Ishikawa (cell line): Measurements from ENCODE around the gene DNAH9.

Source experiments
- CEBPB ChIP-seq: IDR thresholded peaks from 2 replicates; pipeline ENCODE4 v1.6.1; 2012
- CREB1 ChIP-seq: IDR thresholded peaks from 2 replicates; pipeline ENCODE4 v1.6.1; 2012; ENCODE audit warnings: low read depth
- EGR1 ChIP-seq: IDR thresholded peaks from 2 replicates; pipeline ENCODE4 v1.6.1; 2012
- EP300 ChIP-seq: IDR thresholded peaks from 2 replicates; pipeline ENCODE4 v1.6.1; 2012; ENCODE audit warnings: borderline replicate concordance
- FOXM1 ChIP-seq: IDR thresholded peaks from 2 replicates; pipeline ENCODE4 v1.6.1; 2012; ENCODE audit warnings: low read depth, borderline replicate concordance
- MAX ChIP-seq: IDR thresholded peaks from 2 replicates; pipeline ENCODE4 v1.6.1; 2012
- NFIC ChIP-seq: IDR thresholded peaks from 2 replicates; pipeline ENCODE4 v1.6.1; 2012
- RAD21 ChIP-seq: IDR thresholded peaks from 2 replicates; pipeline ENCODE4 v1.6.1; 2012; ENCODE audit warnings: low read depth
- REST ChIP-seq: IDR thresholded peaks from 2 replicates; pipeline ENCODE4 v1.6.1; 2012; ENCODE audit warnings: low read depth, mild to moderate bottlenecking
- TAF1 ChIP-seq: IDR thresholded peaks from 2 replicates; pipeline ENCODE4 v1.6.1; 2012; ENCODE audit warnings: low read depth, mild to moderate bottlenecking
- TCF12 ChIP-seq: IDR thresholded peaks from 2 replicates; pipeline ENCODE4 v1.6.1; 2012; ENCODE audit warnings: low read depth
- TEAD4 ChIP-seq: IDR thresholded peaks from 2 replicates; pipeline ENCODE4 v1.6.1; 2012
- USF1 ChIP-seq: IDR thresholded peaks from 2 replicates; pipeline ENCODE4 v1.6.1; 2012
- YY1 ChIP-seq: IDR thresholded peaks from 2 replicates; pipeline ENCODE4 v1.6.1; 2012; ENCODE audit warnings: low read depth
- ZBTB7A ChIP-seq: IDR thresholded peaks from 2 replicates; pipeline ENCODE4 v1.6.1; 2012; ENCODE audit warnings: low read depth

Gene DNAH9

GRCh38 chr17:11836508-11836907 is 238.2 kb downstream of the DNAH9 start:
- no peak for TF ChIP-seq YY1
- TF ChIP-seq EP300 = no peak
- TF ChIP-seq NFIC = no peak
- no peak for TF ChIP-seq TAF1
- no peak for TF ChIP-seq RAD21
- TF ChIP-seq CREB1 = no peak
- no peak for TF ChIP-seq FOXM1
- no peak for TF ChIP-seq USF1
- TF ChIP-seq EGR1 = no peak
- no peak for TF ChIP-seq MAX
- no peak for TF ChIP-seq TCF12
- TF ChIP-seq TEAD4 = no peak
- TF ChIP-seq CEBPB = no peak
- TF ChIP-seq REST = no peak

GRCh38 chr17:11840052-11840451 is 241.8 kb downstream of the DNAH9 start:
- TF ChIP-seq TCF12 = no peak
- no peak for TF ChIP-seq ZBTB7A
- no peak for TF ChIP-seq EGR1

GRCh38 chr17:11840831-11841230 is 242.6 kb downstream of the DNAH9 start:
- TF ChIP-seq ZBTB7A (no peak), TEAD4 (no peak)

GRCh38 chr17:11848330-11848729 is 250.1 kb downstream of the DNAH9 start:
- TF ChIP-seq FOXM1 = no peak
- TF ChIP-seq TAF1 = no peak
- TF ChIP-seq MAX = no peak
- no peak for TF ChIP-seq TEAD4
- no peak for TF ChIP-seq ZBTB7A
- TF ChIP-seq EP300 = no peak
- TF ChIP-seq RAD21 = no peak
- no peak for TF ChIP-seq CREB1

GRCh38 chr17:11852231-11852630 is 254.0 kb downstream of the DNAH9 start:
- TF ChIP-seq FOXM1 (no peak), NFIC (no peak), USF1 (no peak), TAF1 (no peak), TEAD4 (no peak), REST (no peak), RAD21 (no peak), EGR1 (no peak), CREB1 (no peak), EP300 (no peak), TCF12 (no peak), MAX (no peak), CEBPB (no peak)

GRCh38 chr17:11852912-11853311 is 254.6 kb downstream of the DNAH9 start:
- no peak for TF ChIP-seq CEBPB
- no peak for TF ChIP-seq YY1
- no peak for TF ChIP-seq TAF1
- no peak for TF ChIP-seq EP300
- TF ChIP-seq REST = no peak
- no peak for TF ChIP-seq RAD21
- TF ChIP-seq ZBTB7A = no peak
- TF ChIP-seq TCF12 = no peak
- TF ChIP-seq MAX = no peak
- no peak for TF ChIP-seq EGR1
- no peak for TF ChIP-seq FOXM1
- TF ChIP-seq NFIC = no peak
- no peak for TF ChIP-seq CREB1
- no peak for TF ChIP-seq TEAD4
- TF ChIP-seq USF1 = no peak
